Measurements from ENCODE around the gene CREM. TPM values are rescaled to one million over a fixed set of nuclear protein-coding genes. Genes with fewer than 3 reads are reported as not detected.

The CREM gene
- total RNA-seq, 2 experiments from 2014 or later, result 32.2 to 38.1 TPM

- ChIA-PET POLR2A (interaction anchor here (0.6 to 2.4 kb wide), 5 partner anchors 12 to 310 kb away, joined by 3 to 13 read pairs (median 3); no protein-coding TSS in a partner anchor), CTCF (ENCODE audit: unreplicated experiment) (no interaction called here)
These were observed 26.3 kb downstream of the CREM start for GRCh38 chr10:35152992-35153391.

DNA sequence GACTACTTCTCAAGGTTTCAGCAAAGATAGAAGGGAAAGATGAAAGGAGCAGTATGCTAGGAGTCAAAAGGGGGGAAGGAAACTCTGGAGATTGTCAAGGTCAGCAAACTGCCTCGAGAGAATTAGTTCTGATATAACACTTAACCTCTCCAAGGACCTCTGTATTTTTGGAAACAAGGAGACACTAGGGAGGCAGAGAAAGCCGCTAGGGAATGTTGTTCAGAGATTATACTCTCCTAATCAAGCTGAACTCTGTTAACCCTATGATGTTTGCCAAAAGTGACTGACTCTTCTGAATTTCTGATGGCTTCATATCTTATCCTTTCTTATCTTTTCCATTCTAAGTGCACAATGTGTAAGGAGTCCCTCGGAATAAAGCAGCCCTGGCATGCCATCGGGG is 27.1 kb downstream of the CREM start:
- H3K4me3 ChIP-seq (ENCODE audit: low read depth, low read length, poor library complexity, severe bottlenecking), result no peak overlapping the region
- no peaks in the 10 kb centered on the region for H3K9me2 ChIP-seq (ENCODE audit: insufficient read depth, low read length)
- no peak overlapping the region for H3K27ac ChIP-seq (ENCODE audit: low read depth, low read length, poor library complexity, severe bottlenecking)
- H2AFZ ChIP-seq (ENCODE audit: low read length), result no peak overlapping the region
- no peak overlapping the region for H3K4me2 ChIP-seq (ENCODE audit: low read length)
- TF ChIP-seq EZH2phosphoT487 (IDR thresholded peaks at IDR 0.05; ENCODE audit: borderline replicate concordance, low read depth, low read length), result no peak
- TF ChIP-seq CTCF (conservative IDR thresholded peaks at IDR 0.05; ENCODE audit: low read length), result no peak
- DNase-seq (ENCODE audit: low spot score), result no peak
- ChIA-PET CTCF (ENCODE audit: unreplicated experiment) (no interaction called here), POLR2A (interaction anchor here (1.3 to 2.4 kb wide), 3 partner anchors 11 to 25 kb away, joined by 3 to 13 read pairs (median 4); no protein-coding TSS in a partner anchor)
- no peaks in the 10 kb centered on the region for H3K36me3 ChIP-seq (ENCODE audit: insufficient read depth, low read length)
- H4K20me1 ChIP-seq (ENCODE audit: insufficient read depth, low read length), result no peaks in the 10 kb centered on the region
- intact Hi-C loops (cut with micrococcal nuclease; ENCODE audit: unreplicated experiment), result no loop called here
- no TSS peak for BruUV-seq (replicated peaks)
- no peaks in the 10 kb centered on the region; the same call in 1 of the 2 replicates for H3K79me2 ChIP-seq (ENCODE audit: insufficient read depth, low read depth, low read length)
- H3K4me1 ChIP-seq (ENCODE audit: insufficient read depth, low read length, poor library complexity, severe bottlenecking), result peaks cover 36% of the 10 kb centered on the region
- no peaks in the 10 kb centered on the region for H3K9me3 ChIP-seq (ENCODE audit: low read length)

More at GRCh38 chr10:35152992-35153391, 26.3 kb downstream of the CREM start:
- no peak overlapping the region for H3K27ac ChIP-seq (ENCODE audit: low read depth, low read length, poor library complexity, severe bottlenecking)
- peaks cover 43% of the 10 kb centered on the region for H3K4me1 ChIP-seq (ENCODE audit: insufficient read depth, low read length, poor library complexity, severe bottlenecking)
- H3K4me3 ChIP-seq (ENCODE audit: low read depth, low read length, poor library complexity, severe bottlenecking), result no peak overlapping the region
- no peak overlapping the region for H3K4me2 ChIP-seq (ENCODE audit: low read length)
- H3K9me3 ChIP-seq (ENCODE audit: low read length), result no peaks in the 10 kb centered on the region
- H3K9me2 ChIP-seq (ENCODE audit: insufficient read depth, low read length), result no peaks in the 10 kb centered on the region
- no peak for DNase-seq (ENCODE audit: low spot score)
- TF ChIP-seq CTCF (conservative IDR thresholded peaks at IDR 0.05; ENCODE audit: low read length) (no peak), EZH2phosphoT487 (IDR thresholded peaks at IDR 0.05; ENCODE audit: borderline replicate concordance, low read depth, low read length) (no peak)
- no TSS peak for BruUV-seq (replicated peaks)
- no peaks in the 10 kb centered on the region for H3K36me3 ChIP-seq (ENCODE audit: insufficient read depth, low read length)
- no peaks in the 10 kb centered on the region; the same call in 1 of the 2 replicates for H3K79me2 ChIP-seq (ENCODE audit: insufficient read depth, low read depth, low read length)
- no peak overlapping the region for H2AFZ ChIP-seq (ENCODE audit: low read length)
- H4K20me1 ChIP-seq (ENCODE audit: insufficient read depth, low read length), result no peaks in the 10 kb centered on the region
- intact Hi-C loops (cut with micrococcal nuclease; ENCODE audit: unreplicated experiment), result no loop called here

DNA sequence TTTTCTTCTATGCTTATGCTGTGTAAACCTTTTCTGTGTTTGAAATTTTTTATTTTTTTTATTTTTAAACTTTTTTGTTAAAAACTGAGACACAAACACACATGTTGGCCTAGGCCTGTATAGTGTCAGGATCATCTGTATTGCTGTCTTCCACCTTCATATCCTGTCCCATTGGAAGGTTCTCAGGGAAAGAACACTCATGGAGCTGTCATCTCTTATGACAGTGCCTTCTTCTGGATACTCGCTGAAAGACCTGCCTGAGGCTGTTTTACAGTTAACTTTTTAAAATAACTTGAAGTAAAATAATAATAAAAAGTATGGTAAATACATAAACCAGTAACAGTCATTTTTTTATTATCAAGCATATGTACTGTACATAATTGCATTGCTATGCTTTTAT is 34.1 kb downstream of the CREM start:
- H3K4me1 ChIP-seq (ENCODE audit: insufficient read depth, low read length, poor library complexity, severe bottlenecking), result peaks cover 11% of the 10 kb centered on the region
- CTCF ChIA-PET (ENCODE audit: unreplicated experiment), result no interaction called here
- peaks cover 4% of the 10 kb centered on the region; the same call in 1 of the 2 replicates for H3K36me3 ChIP-seq (ENCODE audit: insufficient read depth, low read length)
- no peak for TF ChIP-seq EZH2phosphoT487 (IDR thresholded peaks at IDR 0.05; ENCODE audit: borderline replicate concordance, low read depth, low read length)
- TF ChIP-seq CTCF (conservative IDR thresholded peaks at IDR 0.05; ENCODE audit: low read length), result no peak
- DNase-seq (ENCODE audit: low spot score), result no peak
- H4K20me1 ChIP-seq (ENCODE audit: insufficient read depth, low read length), result no peaks in the 10 kb centered on the region
- no peaks in the 10 kb centered on the region for H3K79me2 ChIP-seq (ENCODE audit: insufficient read depth, low read depth, low read length)
- H3K4me3 ChIP-seq (ENCODE audit: low read depth, low read length, poor library complexity, severe bottlenecking), result no peak overlapping the region
- no peak overlapping the region for H3K27ac ChIP-seq (ENCODE audit: low read depth, low read length, poor library complexity, severe bottlenecking)
- H3K9me3 ChIP-seq (ENCODE audit: low read length), result peaks cover 13% of the 10 kb centered on the region; the same call in 1 of the 2 replicates
- H3K4me2 ChIP-seq (ENCODE audit: low read length), result no peak overlapping the region
- POLR2A ChIA-PET, result interaction anchor here (0.5 to 1.6 kb wide), 5 partner anchors 11 to 90 kb away, joined by 3 to 6 read pairs (median 6); no protein-coding TSS in a partner anchor
- intact Hi-C loops (cut with micrococcal nuclease; ENCODE audit: unreplicated experiment), result no loop called here
- no TSS peak for BruUV-seq (replicated peaks)
- no peaks in the 10 kb centered on the region for H3K9me2 ChIP-seq (ENCODE audit: insufficient read depth, low read length)
- no peak overlapping the region for H2AFZ ChIP-seq (ENCODE audit: low read length)
